GM23338 (cell line): ENCODE results near the gene UVRAG. TPM values are rescaled to one million over a fixed set of nuclear protein-coding genes. Genes with fewer than 3 reads are reported as not detected.

Source experiments
- ATAC-seq: fragments of 200-7000 bp; cut with Tn5 transposase; 3 replicates; pipeline ENCODE4 v1.9.1; 2020
- DNase-seq: peaks from one replicate; pipeline ENCODE4 v3.0.0-alpha.2; 2015; ENCODE audit warnings: low spot score
- H2AFZ ChIP-seq: fragments of 200-600 bp; sonication (generic); 2 replicates; pipeline ENCODE4 v1.8.0; 2016; ENCODE audit warnings: antibody characterized with exemption, mild to moderate bottlenecking, moderate library complexity
- H3F3A ChIP-seq: fragments of 200-600 bp; sonication (generic); replicated peaks from 2 replicates; pipeline ENCODE4 v1.8.0; 2017; ENCODE audit warnings: antibody characterized with exemption, mixed run types, low read depth
- H3K27ac ChIP-seq: fragments of 200-600 bp; sonication (generic); 2 replicates; pipeline ENCODE4 v1.6.1; 2016; ENCODE audit warnings: low read depth
- H3K27me3 ChIP-seq: fragments of 200-600 bp; sonication (generic); 2 replicates; pipeline ENCODE4 v1.8.0; 2016; ENCODE audit warnings: mild to moderate bottlenecking, mixed run types, moderate library complexity; ENCODE audit not compliant: insufficient read depth
- H3K36me3 ChIP-seq: fragments of 200-600 bp; sonication (generic); 2 replicates; pipeline ENCODE4 v1.8.0; 2016; ENCODE audit warnings: mild to moderate bottlenecking; ENCODE audit not compliant: insufficient read depth
- H3K4me1 ChIP-seq: fragments of 200-600 bp; sonication (generic); 2 replicates; pipeline ENCODE4 v1.8.0; 2016; ENCODE audit warnings: mild to moderate bottlenecking, moderate library complexity; ENCODE audit not compliant: insufficient read depth
- H3K4me2 ChIP-seq: fragments of 200-600 bp; sonication (generic); 2 replicates; pipeline ENCODE4 v1.7.1; 2017; ENCODE audit warnings: mixed run types
- H3K4me3 ChIP-seq: fragments of 200-600 bp; sonication (generic); 2 replicates; pipeline ENCODE4 v1.6.1; 2016; ENCODE audit warnings: mixed run types
- H3K79me2 ChIP-seq: fragments of 200-600 bp; sonication (generic); replicated peaks from 2 replicates; pipeline ENCODE4 v1.8.0; 2017; ENCODE audit warnings: mild to moderate bottlenecking; ENCODE audit not compliant: insufficient read depth
- H3K9me2 ChIP-seq: fragments of 200-600 bp; sonication (generic); 2 replicates; pipeline ENCODE4 v1.8.0; 2017; ENCODE audit not compliant: insufficient read depth
- H4K20me1 ChIP-seq: fragments of 200-600 bp; sonication (generic); replicated peaks from 2 replicates; pipeline ENCODE4 v1.8.0; 2017; ENCODE audit warnings: mild to moderate bottlenecking; ENCODE audit not compliant: insufficient read depth
- H3K27ac Mint-ChIP-seq: 2 replicates; pipeline ENCODE4 v1.8.0; 2020; ENCODE audit warnings: inconsistent platforms, mild to moderate bottlenecking, moderate library complexity, mixed read lengths
- H3K27me3 Mint-ChIP-seq: 3 replicates; pipeline ENCODE4 v1.8.0; 2022; ENCODE audit warnings: low read depth, mild to moderate bottlenecking, moderate library complexity, mixed read lengths, inconsistent platforms; ENCODE audit not compliant: insufficient read depth, poor library complexity
- H3K36me3 Mint-ChIP-seq: 3 replicates; pipeline ENCODE4 v1.8.0; 2021; ENCODE audit warnings: low read depth, mild to moderate bottlenecking, inconsistent platforms, moderate library complexity, mixed read lengths
- H3K4me1 Mint-ChIP-seq: 3 replicates; pipeline ENCODE4 v1.8.0; 2020; ENCODE audit warnings: mild to moderate bottlenecking, inconsistent platforms, mixed read lengths
- H3K4me3 Mint-ChIP-seq: 3 replicates; pipeline ENCODE4 v1.8.0; 2021; ENCODE audit warnings: moderate library complexity, mild to moderate bottlenecking, inconsistent platforms, mixed read lengths
- H3K9me3 Mint-ChIP-seq: 3 replicates; pipeline ENCODE4 v1.8.0; 2020; ENCODE audit warnings: moderate library complexity, mild to moderate bottlenecking, inconsistent platforms, mixed read lengths
- EZH2 ChIP-seq: fragments of 200-600 bp; sonication (generic); IDR thresholded peaks from one replicate; pipeline ENCODE4 v1.8.0; 2017; ENCODE audit warnings: antibody characterized with exemption, mild to moderate bottlenecking, low read depth; ENCODE audit not compliant: unreplicated experiment
- JUNB ChIP-seq: IDR thresholded peaks from one replicate; pipeline ENCODE4 v1.6.1; 2016; ENCODE audit warnings: antibody characterized with exemption; ENCODE audit not compliant: unreplicated experiment
- NANOG ChIP-seq: IDR thresholded peaks from 2 replicates; pipeline ENCODE4 v1.6.1; 2016; ENCODE audit warnings: antibody characterized with exemption, borderline replicate concordance
- POLR2AphosphoS5 ChIP-seq: IDR thresholded peaks from 2 replicates; pipeline ENCODE4 v1.6.1; 2016; ENCODE audit warnings: antibody characterized with exemption, low read depth
- REST ChIP-seq: IDR thresholded peaks from one replicate; pipeline ENCODE4 v1.6.1; 2018; ENCODE audit warnings: antibody characterized with exemption; ENCODE audit not compliant: unreplicated experiment
- STAT1 ChIP-seq: IDR thresholded peaks from one replicate; pipeline ENCODE4 v1.6.1; 2016; ENCODE audit warnings: antibody characterized with exemption; ENCODE audit not compliant: unreplicated experiment
- ZNF462 ChIP-seq: fragments of 250-450 bp; sonication (Bioruptor Pico); IDR thresholded peaks from 2 replicates; pipeline ENCODE4 v1.5.0; 2020; ENCODE audit warnings: mild to moderate bottlenecking, moderate library complexity
- polyA plus RNA-seq: library from polyadenylated mRNA; unstranded; fragments of >200 nt; fragmentation: Nextera tagmentation; extraction: Ambion mirVana; gene quantifications from 2 replicates; pipeline ENCODE4 v1.2.1, GENCODE V29; 2016
- total RNA-seq: library from RNA; depleted of rRNA; stranded (reverse); fragments of >200 nt; shearing (Covaris generic); gene quantifications from 2 replicates; pipeline ENCODE4 v1.2.3, GENCODE V29; 2014
- TF ChIP-seq, protein P1 (sequence below), 2 experiments: fragments of 200-600 bp in 1 of 2; sonication (generic) in 1 of 2; conservative IDR thresholded peaks; 2 replicates each; pipeline versions ENCODE4 v1.5.1 to v1.6.1; 2016 to 2017; ENCODE audit warnings: antibody characterized with exemption in 2 of 2, low read depth in 2 of 2, mild to moderate bottlenecking in 2 of 2, moderate library complexity in 1 of 2
- TF ChIP-seq, protein P2 (sequence below): IDR thresholded peaks from 2 replicates; pipeline ENCODE4 v1.6.1; 2016; ENCODE audit warnings: antibody characterized with exemption

The UVRAG gene
- total and polyA plus RNA-seq, 2 experiments from 2014 or later = 15.3 to 17.4 TPM

- TF ChIP-seq ZNF462 (CRISPR knock-in tag) (no peak), EZH2 (no peak), JUNB (no peak), POLR2AphosphoS5 (no peak), NANOG (no peak), STAT1 (no peak)
- TF ChIP-seq, protein P1, sequence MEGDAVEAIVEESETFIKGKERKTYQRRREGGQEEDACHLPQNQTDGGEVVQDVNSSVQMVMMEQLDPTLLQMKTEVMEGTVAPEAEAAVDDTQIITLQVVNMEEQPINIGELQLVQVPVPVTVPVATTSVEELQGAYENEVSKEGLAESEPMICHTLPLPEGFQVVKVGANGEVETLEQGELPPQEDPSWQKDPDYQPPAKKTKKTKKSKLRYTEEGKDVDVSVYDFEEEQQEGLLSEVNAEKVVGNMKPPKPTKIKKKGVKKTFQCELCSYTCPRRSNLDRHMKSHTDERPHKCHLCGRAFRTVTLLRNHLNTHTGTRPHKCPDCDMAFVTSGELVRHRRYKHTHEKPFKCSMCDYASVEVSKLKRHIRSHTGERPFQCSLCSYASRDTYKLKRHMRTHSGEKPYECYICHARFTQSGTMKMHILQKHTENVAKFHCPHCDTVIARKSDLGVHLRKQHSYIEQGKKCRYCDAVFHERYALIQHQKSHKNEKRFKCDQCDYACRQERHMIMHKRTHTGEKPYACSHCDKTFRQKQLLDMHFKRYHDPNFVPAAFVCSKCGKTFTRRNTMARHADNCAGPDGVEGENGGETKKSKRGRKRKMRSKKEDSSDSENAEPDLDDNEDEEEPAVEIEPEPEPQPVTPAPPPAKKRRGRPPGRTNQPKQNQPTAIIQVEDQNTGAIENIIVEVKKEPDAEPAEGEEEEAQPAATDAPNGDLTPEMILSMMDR (conservative IDR thresholded peaks at IDR 0.05; ENCODE audit: low read depth in 2 of 2) = no peak
Observed at GRCh38 chr11:76007166-76007565, 192.2 kb downstream of the UVRAG start (continued).

DNA sequence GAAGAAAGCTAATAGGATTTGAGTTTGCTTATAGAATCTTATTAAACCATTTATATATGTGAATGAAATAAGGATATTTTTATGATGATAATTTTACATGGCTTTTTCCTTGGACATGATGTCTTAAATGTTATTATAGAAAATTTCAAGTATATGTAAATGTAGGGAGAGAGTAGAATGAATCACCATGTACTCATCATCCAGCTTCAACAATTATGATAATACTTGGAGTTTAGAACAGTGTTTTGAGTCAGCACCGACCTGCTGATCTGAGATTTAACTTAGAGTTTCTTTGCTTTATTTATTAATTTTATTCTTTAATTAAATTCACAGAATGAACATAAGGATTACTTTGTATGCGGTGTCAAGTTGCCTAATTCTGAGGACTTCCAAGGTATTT lies 193.5 kb downstream of the UVRAG start:
- H2AFZ ChIP-seq = no peak overlapping the region
- H3F3A ChIP-seq = no peaks in the 10 kb centered on the region
- TF ChIP-seq JUNB (no peak), REST (no peak), EZH2 (no peak)
- TF ChIP-seq, protein P2, sequence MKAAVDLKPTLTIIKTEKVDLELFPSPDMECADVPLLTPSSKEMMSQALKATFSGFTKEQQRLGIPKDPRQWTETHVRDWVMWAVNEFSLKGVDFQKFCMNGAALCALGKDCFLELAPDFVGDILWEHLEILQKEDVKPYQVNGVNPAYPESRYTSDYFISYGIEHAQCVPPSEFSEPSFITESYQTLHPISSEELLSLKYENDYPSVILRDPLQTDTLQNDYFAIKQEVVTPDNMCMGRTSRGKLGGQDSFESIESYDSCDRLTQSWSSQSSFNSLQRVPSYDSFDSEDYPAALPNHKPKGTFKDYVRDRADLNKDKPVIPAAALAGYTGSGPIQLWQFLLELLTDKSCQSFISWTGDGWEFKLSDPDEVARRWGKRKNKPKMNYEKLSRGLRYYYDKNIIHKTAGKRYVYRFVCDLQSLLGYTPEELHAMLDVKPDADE = no peak
- no peaks in the 10 kb centered on the region for H3K9me2 ChIP-seq
- Mint-ChIP-seq H3K27ac (no peak overlapping the region), H3K4me1 (no peaks in the 10 kb centered on the region), H3K4me3 (no peak overlapping the region), H3K9me3 (no peaks in the 10 kb centered on the region), H3K36me3 (peaks cover 21% of the 10 kb centered on the region), H3K27me3 (no peaks in the 10 kb centered on the region)
- no peaks in the 10 kb centered on the region for H3K79me2 ChIP-seq
- ATAC-seq = no peak
- DNase-seq = no peak
- H3K4me2 ChIP-seq = no peak overlapping the region
- 0 out of 2 replicates have a peak, but pooled peaks cover 5% of the 10 kb centered on the region for H4K20me1 ChIP-seq
- H3K27me3 ChIP-seq = no peaks in the 10 kb centered on the region
- no peak overlapping the region for H3K4me3 ChIP-seq
- H3K27ac ChIP-seq = no peak overlapping the region
- no peaks in the 10 kb centered on the region for H3K36me3 ChIP-seq
- no peaks in the 10 kb centered on the region for H3K4me1 ChIP-seq
